Coronary artery (tissue), 2 donors: ENCODE measurements around the gene MADD.

Source experiments
- DNase-seq: peaks from one replicate; pipeline ENCODE4 v3.0.0-alpha.2; 2017; ENCODE audit warnings: low spot score
- H3K27ac ChIP-seq, 2 donors: fragments of 200-600 bp; sonication (generic); one replicate each; pipeline ENCODE4 v1.5.1; 2016 to 2019
- H3K4me3 ChIP-seq: fragments of 200-600 bp; sonication (generic); 2 replicates; pipeline ENCODE4 v1.5.1; 2016; ENCODE audit warnings: mild to moderate bottlenecking, moderate library complexity
- CTCF ChIP-seq: fragments of 200-600 bp; sonication (generic); IDR thresholded peaks from one replicate; pipeline ENCODE4 v1.5.1; 2019; ENCODE audit warnings: antibody characterized with exemption

MADD gene

DNA sequence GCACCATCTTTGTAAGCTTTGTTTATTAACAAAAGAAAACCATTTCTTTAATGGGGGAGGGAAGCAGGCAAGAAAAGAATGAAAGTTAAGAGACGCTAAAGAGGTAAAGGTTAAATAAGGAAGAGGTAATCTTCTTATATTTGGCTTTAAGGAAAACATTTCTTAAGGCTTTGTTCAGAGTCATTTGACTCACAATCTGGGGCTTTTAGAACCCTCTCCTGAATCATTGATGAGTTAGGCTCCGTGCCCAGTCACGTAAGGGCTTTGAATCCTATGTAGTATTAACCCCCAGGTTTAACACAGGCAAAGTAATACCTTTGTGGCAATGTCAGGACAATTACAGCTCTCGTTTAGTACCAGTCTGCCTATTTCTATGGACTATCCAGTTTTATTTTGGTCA, 26.1 kb downstream of the MADD start:
- no peak for TF ChIP-seq CTCF
- no peak for DNase-seq
- no peak overlapping the region for H3K4me3 ChIP-seq
- no peak overlapping the region for H3K27ac ChIP-seq

DNA sequence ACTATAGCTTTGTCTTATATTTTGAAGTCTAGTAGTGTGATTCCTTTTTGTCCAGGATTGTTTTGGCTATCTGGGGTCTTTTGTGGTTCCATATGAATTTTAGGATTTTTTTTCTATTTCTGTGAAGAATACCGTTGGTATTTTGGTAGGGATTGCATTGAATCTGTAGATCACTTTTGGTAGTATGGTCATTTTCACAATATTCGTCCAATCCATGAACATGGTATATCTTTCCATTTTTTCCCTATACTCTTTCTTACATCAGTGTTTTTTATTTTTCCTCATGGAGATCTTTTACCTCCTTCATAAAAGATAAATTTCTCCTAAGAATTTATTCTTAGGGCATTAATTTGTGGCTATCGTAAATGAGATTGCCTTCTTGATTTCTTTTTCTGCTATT, 29.1 kb downstream of the MADD start:
- Histone ChIP-seq H3K4me3 (no peak overlapping the region), H3K27ac (no peak overlapping the region)
- TF ChIP-seq CTCF: no peak
- DNase-seq: no peak

GRCh38 chr11:47302853-47303252, 32.9 kb downstream of the MADD start:
- no peak overlapping the region for H3K27ac ChIP-seq
- no peak for DNase-seq
- no peak for TF ChIP-seq CTCF
- H3K4me3 ChIP-seq: no peak overlapping the region

GRCh38 chr11:47305734-47306483, 36.0 kb downstream of the MADD start:
- Histone ChIP-seq H3K4me3 (peak overlapping the region; percentile 37), H3K27ac (peak overlapping the region; percentile 79 to 94)
- TF ChIP-seq CTCF: no peak
- peak; percentile 92 for DNase-seq

DNA sequence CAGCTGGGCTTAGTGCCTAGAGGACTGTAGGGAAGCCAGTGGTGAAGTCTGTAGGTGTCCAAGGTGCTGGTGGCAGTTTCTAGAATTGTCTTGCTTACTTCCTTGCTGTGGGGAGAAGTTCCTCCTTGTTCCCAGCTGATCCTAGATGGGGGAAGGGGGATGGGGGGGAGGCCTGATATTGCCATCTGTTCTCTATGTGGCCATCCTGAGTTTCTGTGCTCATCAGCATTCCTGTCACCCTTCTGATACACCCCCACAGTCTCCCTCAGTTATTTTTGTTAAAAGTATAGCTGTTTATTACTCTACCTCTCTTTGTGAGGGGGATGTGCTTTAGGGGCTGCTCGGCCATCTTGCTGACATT, 36.5 kb downstream of the MADD start:
- TF ChIP-seq CTCF: no peak
- peak overlapping the region; percentile 79 to 94 for H3K27ac ChIP-seq
- DNase-seq: no peak
- H3K4me3 ChIP-seq: no peak overlapping the region

GRCh38 chr11:47308050-47308823, 38.3 kb downstream of the MADD start:
- no peak for DNase-seq

More at GRCh38 chr11:47308050-47308823, 38.3 kb downstream of the MADD start:
- TF ChIP-seq CTCF: no peak
- Histone ChIP-seq H3K27ac (no peak overlapping the region), H3K4me3 (no peak overlapping the region)
